ENCODE measurements around the gene ESR1.
"Not testable (repeated sequence)": the region's sequence is repeated elsewhere in the genome, so short reads cannot be mapped to it uniquely, and the experiment has no call there.

Gene ESR1

DNA sequence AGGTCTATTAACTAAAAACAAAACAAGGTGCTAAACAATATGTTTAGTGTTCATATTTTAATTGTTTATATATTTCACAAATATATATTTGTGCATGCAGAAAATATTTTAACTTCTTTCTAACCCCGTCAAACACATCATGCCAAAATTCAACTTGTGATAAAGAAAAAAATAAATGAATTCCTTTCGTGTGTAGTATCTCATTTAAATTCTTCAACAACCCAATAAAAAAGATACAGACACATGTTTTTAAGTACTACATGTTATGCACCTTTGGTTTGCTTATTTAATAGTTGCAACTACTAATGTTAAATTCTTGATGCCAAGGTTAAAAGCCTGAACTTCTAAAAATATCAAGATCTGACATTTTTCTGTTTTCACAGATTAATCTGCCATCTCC is 252.4 kb downstream of the ESR1 start:
- no peak for DNase-seq

DNA sequence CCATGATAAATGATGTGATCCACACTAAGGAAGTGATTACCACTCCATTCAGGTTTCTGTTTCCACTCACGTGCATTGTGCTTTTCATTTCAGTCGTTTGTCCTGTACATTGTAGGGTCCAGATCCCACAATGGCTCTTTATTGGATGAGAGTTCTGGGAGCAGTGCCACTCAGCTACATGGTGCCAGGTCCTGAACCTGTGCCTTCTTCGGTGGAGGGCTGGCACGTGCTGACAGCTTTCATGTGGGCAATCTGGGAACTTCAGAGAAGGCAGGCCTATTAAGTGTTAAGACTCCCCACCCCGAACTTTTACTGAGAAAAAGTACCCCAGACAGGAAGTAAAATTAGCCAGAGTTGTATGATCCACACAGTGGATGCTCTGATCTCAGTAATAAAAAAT is 255.0 kb downstream of the ESR1 start:
- DNase-seq: no peak

GRCh38 chr6:152063170-152063921 is 255.9 kb downstream of the ESR1 start:
- DNase-seq: no peak

- peak; percentile 5 for DNase-seq
These were observed 261.3 kb downstream of the ESR1 start for GRCh38 chr6:152068622-152069261.

DNA sequence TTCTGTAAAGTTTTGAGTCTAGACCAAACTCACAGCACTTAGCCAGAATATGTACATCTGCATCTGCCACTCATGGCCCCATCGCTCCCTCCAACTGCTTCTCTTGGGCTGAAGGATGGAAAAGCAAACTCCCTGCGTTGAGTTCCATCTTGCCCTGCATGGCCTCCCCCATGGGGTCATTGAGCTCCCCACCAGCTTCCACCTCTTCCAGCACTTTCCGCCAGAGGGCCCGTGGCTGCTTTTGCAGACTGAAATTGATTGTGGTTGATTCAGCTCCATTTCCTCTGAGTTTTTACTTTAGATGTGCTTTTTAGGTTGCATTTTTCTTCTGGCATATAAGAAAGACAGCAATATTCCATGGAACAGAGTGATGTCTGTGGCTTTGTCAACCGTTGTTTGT is 263.1 kb downstream of the ESR1 start:
- no peak for DNase-seq

- no peak for DNase-seq
These were observed 263.8 kb downstream of the ESR1 start for GRCh38 chr6:152071318-152071717.

GRCh38 chr6:152071843-152072242 is 264.4 kb downstream of the ESR1 start:
- DNase-seq: no peak

DNA sequence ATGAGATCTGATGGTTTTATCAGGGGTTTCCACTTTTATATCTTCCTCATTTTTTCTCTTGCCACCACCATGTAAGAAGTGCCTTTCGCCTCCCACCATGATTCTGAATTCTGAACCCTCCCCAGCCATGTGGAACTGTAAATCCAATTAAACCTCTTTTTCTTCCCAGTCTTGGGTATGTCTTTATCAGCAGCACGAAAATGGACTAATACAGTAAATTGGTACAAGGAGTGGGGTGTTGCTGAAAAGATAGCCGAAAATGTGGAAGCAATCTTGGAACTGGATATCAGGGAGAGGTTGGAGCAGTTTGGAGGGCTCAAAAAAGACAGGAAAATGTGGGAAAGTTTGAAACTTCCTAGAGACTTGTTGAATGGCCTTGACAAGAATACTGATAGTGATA is 268.8 kb downstream of the ESR1 start:
- DNase-seq: not testable (repeated sequence)

GRCh38 chr6:152078001-152078400 is 270.5 kb downstream of the ESR1 start:
- DNase-seq: no peak

GRCh38 chr6:152078804-152079203 is 271.3 kb downstream of the ESR1 start:
- no peak for DNase-seq

DNA sequence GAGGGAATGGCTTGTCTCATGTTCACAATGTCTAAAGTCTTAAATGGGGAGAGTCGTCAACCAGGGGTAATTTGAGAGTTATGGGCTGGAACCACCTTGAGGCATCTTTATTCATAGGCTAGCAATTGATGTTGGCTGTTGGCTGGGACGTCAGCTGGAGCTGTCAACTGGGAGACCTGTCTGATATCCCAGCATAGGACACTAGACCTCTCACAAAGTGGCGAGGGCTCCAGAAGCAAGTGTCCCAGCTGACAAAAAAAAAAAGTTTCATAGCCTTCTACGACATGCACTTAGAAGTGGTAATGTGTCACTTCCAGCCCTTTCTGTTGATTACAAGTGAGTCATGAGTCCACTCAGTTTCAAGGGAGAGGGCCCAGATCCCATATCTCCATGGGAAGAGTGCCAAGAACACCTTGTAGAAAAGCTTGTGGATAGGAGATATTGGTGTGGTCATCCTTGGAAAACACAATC is 278.0 kb downstream of the ESR1 start:
- no peak for DNase-seq

DNA sequence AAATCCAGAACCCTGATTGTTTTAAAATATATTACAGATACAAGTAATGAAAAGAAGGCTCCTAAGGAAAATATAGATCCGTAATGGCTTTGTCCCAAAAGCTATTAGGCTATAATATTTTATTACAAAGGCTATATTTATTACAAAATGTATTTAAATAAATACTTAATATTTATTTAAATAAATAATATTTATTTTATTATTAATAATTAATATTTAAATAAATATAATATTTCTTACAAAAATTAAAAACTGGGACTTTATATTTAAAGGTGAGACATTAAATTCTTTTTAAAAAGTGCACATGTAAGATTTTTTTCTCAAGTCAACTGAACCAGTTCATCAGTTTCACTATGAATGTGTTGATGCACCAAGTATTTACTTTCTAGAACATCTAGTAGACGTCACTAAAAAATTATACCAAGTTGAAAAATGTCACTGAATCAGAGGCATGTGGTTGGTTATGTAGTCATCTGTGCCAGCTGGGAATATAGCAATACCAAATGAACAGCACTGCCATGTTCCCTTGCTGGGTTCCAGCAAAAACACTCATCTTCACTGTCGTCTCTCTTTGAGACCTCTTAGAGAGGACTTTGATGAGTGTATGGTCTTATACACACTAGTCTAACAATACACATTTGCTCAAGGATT is 278.9 kb downstream of the ESR1 start:
- DNase-seq: no peak

- DNase-seq: no peak
These were observed 279.6 kb downstream of the ESR1 start for GRCh38 chr6:152087096-152087495.

DNA sequence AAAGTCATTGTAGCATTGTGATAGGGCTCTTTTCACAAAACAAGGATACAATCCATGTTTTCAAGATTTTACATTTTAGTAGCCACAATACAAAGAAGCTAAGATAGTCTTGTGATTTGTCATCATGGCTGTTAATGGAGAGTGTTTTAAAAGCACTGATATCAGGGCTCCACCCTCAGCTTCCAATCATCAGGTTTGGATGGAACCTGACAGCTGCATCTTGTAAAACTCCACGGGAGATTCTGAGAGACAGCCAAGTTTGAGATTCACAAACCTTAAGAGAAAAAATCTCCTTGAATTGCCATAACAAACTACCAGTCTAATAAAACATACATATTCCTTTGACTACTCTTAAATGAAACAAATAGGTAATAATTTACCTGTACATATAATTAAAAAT is 280.2 kb downstream of the ESR1 start:
- no peak for DNase-seq

- no peak for DNase-seq
These were observed 282.5 kb downstream of the ESR1 start for GRCh38 chr6:152089992-152090391.

DNA sequence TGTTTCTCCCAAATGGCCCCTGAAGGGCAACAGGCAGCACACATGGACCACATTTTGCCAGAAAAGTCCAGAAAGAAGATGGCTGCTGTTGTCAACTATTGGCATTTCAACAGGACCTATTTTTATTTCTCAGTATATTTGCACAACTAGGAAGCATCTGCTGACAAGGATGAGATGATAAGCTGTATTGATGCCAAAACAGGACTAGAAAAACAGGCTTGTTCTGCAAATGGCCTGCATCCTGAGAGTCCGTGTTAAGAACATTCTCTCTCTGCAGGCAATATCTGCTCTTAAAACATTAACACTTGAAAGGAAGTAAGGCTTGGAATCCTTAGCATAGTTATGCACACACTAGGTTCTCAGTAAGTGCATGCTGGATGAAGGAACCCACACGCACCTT is 283.7 kb downstream of the ESR1 start:
- no peak for DNase-seq

GRCh38 chr6:152091851-152092341 is 284.4 kb downstream of the ESR1 start:
- DNase-seq: no peak

DNA sequence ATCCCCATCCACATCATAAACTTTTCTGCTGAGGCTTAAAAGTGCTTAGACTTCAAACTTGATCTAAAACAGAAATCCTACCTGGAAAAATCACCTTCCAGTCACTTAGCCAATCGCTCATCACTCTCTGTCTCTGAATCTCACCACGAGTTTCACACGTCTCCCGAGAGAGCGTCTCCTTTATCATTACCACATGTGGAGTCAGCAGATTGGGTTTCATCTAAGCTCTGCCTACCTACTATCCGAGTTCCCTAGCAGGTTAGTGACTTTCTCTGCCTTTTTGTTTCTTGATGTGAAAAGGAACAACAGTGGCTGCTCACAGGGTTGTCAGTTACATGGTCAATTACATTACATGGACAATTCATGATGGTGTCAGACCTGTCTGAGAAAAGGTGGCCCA is 286.2 kb downstream of the ESR1 start:
- DNase-seq: no peak

DNA sequence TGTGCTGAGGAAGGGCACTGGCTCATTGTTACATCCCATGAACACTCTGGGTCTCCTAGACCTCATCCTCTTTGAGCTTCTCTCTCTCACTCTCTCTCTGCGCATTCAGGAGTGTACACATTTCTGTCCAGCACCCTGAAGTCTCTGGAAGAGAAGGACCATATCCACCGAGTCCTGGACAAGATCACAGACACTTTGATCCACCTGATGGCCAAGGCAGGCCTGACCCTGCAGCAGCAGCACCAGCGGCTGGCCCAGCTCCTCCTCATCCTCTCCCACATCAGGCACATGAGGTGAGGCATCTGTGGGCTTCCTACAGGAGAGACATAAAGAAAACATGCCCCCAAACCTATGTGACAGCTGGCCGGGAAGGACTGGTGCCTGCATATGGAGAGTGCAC is 286.8 kb downstream of the ESR1 start:
- no peak for DNase-seq

DNA sequence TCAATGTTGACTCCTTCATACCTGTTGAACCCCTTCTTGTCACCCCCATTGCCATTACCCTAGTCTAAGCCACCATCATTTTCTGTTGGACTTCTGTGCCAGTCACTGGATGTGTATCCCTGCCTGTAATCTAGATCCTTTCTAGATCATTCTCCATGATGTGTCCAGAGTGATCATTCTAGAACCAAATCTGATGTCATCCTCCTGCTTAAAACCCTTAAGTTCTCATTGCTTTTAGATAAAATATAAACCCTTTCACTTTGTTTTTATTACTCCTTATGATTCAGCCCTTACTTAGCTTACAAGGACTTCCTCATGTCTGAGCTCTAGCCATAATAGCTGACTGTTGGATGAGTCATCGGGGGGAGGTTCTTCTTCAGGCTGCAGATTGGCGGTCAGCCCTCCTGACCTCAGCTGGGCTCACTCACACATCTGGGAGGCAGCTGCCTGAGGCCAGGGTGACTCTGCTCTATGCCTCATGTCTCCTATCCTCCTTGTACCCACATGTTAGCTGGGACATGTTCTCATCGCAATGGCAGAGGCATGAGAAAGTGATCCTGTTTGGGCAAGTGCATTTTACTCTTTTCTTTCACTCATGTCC is 287.6 kb downstream of the ESR1 start:
- no peak for DNase-seq

- no peak for DNase-seq
These were observed 289.5 kb downstream of the ESR1 start for GRCh38 chr6:152096863-152097496.

DNA sequence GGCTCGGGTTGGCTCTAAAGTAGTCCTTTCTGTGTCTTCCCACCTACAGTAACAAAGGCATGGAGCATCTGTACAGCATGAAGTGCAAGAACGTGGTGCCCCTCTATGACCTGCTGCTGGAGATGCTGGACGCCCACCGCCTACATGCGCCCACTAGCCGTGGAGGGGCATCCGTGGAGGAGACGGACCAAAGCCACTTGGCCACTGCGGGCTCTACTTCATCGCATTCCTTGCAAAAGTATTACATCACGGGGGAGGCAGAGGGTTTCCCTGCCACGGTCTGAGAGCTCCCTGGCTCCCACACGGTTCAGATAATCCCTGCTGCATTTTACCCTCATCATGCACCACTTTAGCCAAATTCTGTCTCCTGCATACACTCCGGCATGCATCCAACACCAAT is 291.2 kb downstream of the ESR1 start:
- no peak for DNase-seq

All from NCI-H69 (cell line).